PC-9 (cell line): ENCODE data around the gene DGAT2L6. TPM values are rescaled to one million over a fixed set of nuclear protein-coding genes. Genes with fewer than 3 reads are reported as not detected.
"Not testable (repeated sequence)": the region's sequence is repeated elsewhere in the genome, so short reads cannot be mapped to it uniquely, and the experiment has no call there.

ENCODE experiments used
- BruUV-seq: library from RNA; stranded (reverse); fragments of 400-500 nt; replicated peaks from 2 replicates; lab custom pipeline; 2021; lab: Mats Ljungman, UMichigan
- CTCF ChIA-PET: fragments of 300-600 bp; sonication (Branson Sonifier 250); formaldehyde crosslinking; loops from one replicate; lab custom pipeline; 2022; ENCODE audit warnings: antibody characterized with exemption; lab: Charles Lee
- POLR2A ChIA-PET: fragments of 300-600 bp; sonication (Branson Sonifier 250); formaldehyde crosslinking; loops from one replicate; lab custom pipeline; 2022; ENCODE audit warnings: antibody characterized with exemption; ENCODE audit not compliant: unreplicated experiment; lab: Charles Lee
- DNase-seq, 2 experiments: peaks; one replicate each; pipeline versions ENCODE4 v3.0.0 to v3.0.0-alpha.2; 2015 to 2022; ENCODE audit warnings: mixed read lengths in 1 of 2
- H2AFZ ChIP-seq: fragments of 200-600 bp; sonication (generic); 2 replicates; pipeline ENCODE4 v1.8.1; 2017; ENCODE audit warnings: antibody characterized with exemption
- H3F3A ChIP-seq: fragments of 200-600 bp; sonication (generic); 2 replicates; pipeline ENCODE4 v1.8.1; 2017; ENCODE audit warnings: antibody characterized with exemption, mild to moderate bottlenecking, low read depth; ENCODE audit not compliant: insufficient read depth
- H3K27ac ChIP-seq: fragments of 200-600 bp; sonication (generic); 2 replicates; pipeline ENCODE4 v1.6.1; 2016; ENCODE audit warnings: mixed run types
- H3K27me3 ChIP-seq: fragments of 200-600 bp; sonication (generic); 2 replicates; pipeline ENCODE4 v1.6.1; 2016; ENCODE audit warnings: low read depth, mixed run types; ENCODE audit not compliant: insufficient read depth
- H3K36me3 ChIP-seq: fragments of 200-600 bp; sonication (generic); 2 replicates; pipeline ENCODE4 v1.6.1; 2016; ENCODE audit warnings: low read depth, mixed run types
- H3K4me1 ChIP-seq: fragments of 200-600 bp; sonication (generic); replicated peaks from 2 replicates; pipeline ENCODE4 v1.6.1; 2016; ENCODE audit warnings: mixed run types; ENCODE audit not compliant: insufficient read depth
- H3K4me2 ChIP-seq: fragments of 200-600 bp; sonication (generic); 2 replicates; pipeline ENCODE4 v1.6.1; 2017; ENCODE audit warnings: mixed run types
- H3K4me3 ChIP-seq: fragments of 200-600 bp; sonication (generic); 2 replicates; pipeline ENCODE4 v1.6.1; 2016; ENCODE audit warnings: mixed run types
- H3K79me2 ChIP-seq: fragments of 200-600 bp; sonication (generic); 2 replicates; pipeline ENCODE4 v1.6.1; 2017; ENCODE audit warnings: low read depth, mixed run types
- H3K9me2 ChIP-seq: fragments of 200-600 bp; sonication (generic); 2 replicates; pipeline ENCODE4 v1.8.1; 2017; ENCODE audit warnings: mild to moderate bottlenecking; ENCODE audit not compliant: insufficient read depth
- H3K9me3 ChIP-seq: fragments of 200-600 bp; sonication (generic); 2 replicates; pipeline ENCODE4 v1.8.1; 2016; ENCODE audit warnings: low read depth; ENCODE audit not compliant: insufficient read depth
- H4K20me1 ChIP-seq: fragments of 200-600 bp; sonication (generic); 2 replicates; pipeline ENCODE4 v1.8.1; 2017; ENCODE audit not compliant: insufficient read depth
- EZH2 ChIP-seq: fragments of 200-600 bp; sonication (generic); IDR thresholded peaks from 2 replicates; pipeline ENCODE4 v1.8.0; 2017; ENCODE audit warnings: antibody characterized with exemption, low read depth
- intact Hi-C: fragments of 100-400 bp; cut with micrococcal nuclease; formaldehyde crosslinking; loops from one replicate; pipeline ENCODE4 v1.10.0; 2022; ENCODE audit not compliant: unreplicated experiment
- total RNA-seq: library from RNA; stranded (reverse); gene quantifications from 2 replicates; pipeline ENCODE4 v1.2.3, GENCODE V29; 2021
- TF ChIP-seq, protein P1 (sequence below): fragments of 200-600 bp; sonication (generic); conservative IDR thresholded peaks from 2 replicates; pipeline ENCODE4 v1.6.1; 2017; ENCODE audit warnings: mixed run types, antibody characterized with exemption, mild to moderate bottlenecking, moderate library complexity

Gene DGAT2L6
- total RNA-seq, 1 experiment from 2014 or later, result not detected

DNA sequence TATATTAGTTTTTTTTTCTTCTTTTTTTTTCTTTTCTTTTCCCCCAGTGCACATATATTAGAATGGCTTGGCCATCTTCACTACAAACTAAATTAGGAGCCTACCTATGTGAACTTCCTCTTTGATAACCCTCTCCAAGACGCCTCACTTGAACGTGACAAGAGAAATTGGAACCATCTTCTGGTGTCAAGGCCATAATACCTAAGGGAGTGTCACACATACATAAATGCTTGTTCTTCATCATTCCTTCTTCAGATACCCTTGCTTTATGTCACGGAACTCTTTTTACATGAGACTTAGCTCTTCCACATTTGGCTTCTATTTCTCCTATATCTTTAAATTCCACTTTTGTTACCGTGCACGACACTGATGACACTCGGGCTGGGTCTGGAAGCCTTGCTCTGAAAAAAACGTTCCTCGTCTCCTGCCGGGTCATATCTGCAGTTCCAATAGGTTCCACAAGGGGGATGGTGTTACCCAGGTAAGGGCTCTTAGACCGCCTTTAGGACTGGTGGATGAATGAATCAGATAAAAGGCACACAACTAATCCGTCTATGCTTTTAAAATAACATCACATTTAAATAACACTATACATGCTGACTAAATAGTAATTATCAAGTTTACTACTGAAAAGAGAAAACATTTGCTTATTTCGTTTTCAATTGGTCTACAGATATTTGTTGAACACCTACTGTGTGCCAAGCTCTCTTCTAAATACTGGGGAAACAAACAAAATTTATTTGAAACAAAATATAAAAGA lies 19.9 kb downstream of the DGAT2L6 start:
- no peak overlapping the region for H2AFZ ChIP-seq
- H3K4me2 ChIP-seq, result peak overlapping the region; percentile 7; the same call in 1 of the 2 replicates
- no peaks in the 10 kb centered on the region for H3K27me3 ChIP-seq
- H3K27ac ChIP-seq, result no peak overlapping the region
- no peaks in the 10 kb centered on the region for H3K4me1 ChIP-seq
- H3K9me2 ChIP-seq, result no peaks in the 10 kb centered on the region
- H3K4me3 ChIP-seq, result no peak overlapping the region
- H3K36me3 ChIP-seq, result no peaks in the 10 kb centered on the region
- TF ChIP-seq EZH2, result no peak
- TF ChIP-seq, protein P1, sequence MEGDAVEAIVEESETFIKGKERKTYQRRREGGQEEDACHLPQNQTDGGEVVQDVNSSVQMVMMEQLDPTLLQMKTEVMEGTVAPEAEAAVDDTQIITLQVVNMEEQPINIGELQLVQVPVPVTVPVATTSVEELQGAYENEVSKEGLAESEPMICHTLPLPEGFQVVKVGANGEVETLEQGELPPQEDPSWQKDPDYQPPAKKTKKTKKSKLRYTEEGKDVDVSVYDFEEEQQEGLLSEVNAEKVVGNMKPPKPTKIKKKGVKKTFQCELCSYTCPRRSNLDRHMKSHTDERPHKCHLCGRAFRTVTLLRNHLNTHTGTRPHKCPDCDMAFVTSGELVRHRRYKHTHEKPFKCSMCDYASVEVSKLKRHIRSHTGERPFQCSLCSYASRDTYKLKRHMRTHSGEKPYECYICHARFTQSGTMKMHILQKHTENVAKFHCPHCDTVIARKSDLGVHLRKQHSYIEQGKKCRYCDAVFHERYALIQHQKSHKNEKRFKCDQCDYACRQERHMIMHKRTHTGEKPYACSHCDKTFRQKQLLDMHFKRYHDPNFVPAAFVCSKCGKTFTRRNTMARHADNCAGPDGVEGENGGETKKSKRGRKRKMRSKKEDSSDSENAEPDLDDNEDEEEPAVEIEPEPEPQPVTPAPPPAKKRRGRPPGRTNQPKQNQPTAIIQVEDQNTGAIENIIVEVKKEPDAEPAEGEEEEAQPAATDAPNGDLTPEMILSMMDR, result peak; percentile 78
- H3K9me3 ChIP-seq, result no peaks in the 10 kb centered on the region; the same call in 1 of the 2 replicates
- ChIA-PET POLR2A (interaction anchor here (0.6 kb wide), 1 partner anchor 468 kb away, joined by 4 read pairs; no protein-coding TSS in a partner anchor), CTCF (no interaction called here)
- intact Hi-C loops, result loop anchor here (1.0 kb wide), 1 partner anchor 66 kb away; no protein-coding TSS in a partner anchor
- H4K20me1 ChIP-seq, result no peaks in the 10 kb centered on the region
- BruUV-seq, result no TSS peak
- H3K79me2 ChIP-seq, result no peaks in the 10 kb centered on the region
- no peaks in the 10 kb centered on the region for H3F3A ChIP-seq
- peak; percentile 50 to 54 for DNase-seq

DNA sequence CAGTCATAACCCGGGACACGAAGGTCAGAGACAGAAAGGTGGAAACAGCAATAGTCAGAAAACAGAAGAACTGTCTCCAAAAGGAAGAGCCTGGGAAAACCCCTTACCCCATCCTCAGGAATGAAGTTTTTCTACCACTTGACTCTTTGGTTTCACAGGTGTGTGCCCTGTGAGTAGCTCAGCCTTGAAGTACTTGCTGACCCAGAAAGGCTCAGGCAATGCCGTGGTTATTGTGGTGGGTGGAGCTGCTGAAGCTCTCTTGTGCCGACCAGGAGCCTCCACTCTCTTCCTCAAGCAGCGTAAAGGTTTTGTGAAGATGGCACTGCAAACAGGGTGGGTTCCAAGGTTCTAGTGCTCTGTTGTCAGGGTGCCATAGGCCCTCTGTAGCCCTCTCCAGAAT lies 24.4 kb downstream of the DGAT2L6 start:
- 0 out of 2 replicates have a peak, but pooled peaks cover 4% of the 10 kb centered on the region for H3K27me3 ChIP-seq
- POLR2A ChIA-PET, result no interaction called here
- no peak overlapping the region for H2AFZ ChIP-seq
- no peaks in the 10 kb centered on the region for H3K79me2 ChIP-seq
- intact Hi-C loops, result no loop called here
- no peak for DNase-seq
- no peaks in the 10 kb centered on the region for H4K20me1 ChIP-seq
- CTCF ChIA-PET, result no interaction called here
- BruUV-seq, result no TSS peak
- no peak overlapping the region for H3K27ac ChIP-seq
- H3K4me1 ChIP-seq, result no peaks in the 10 kb centered on the region
- H3K9me3 ChIP-seq, result no peaks in the 10 kb centered on the region
- H3K9me2 ChIP-seq, result no peaks in the 10 kb centered on the region
- no peaks in the 10 kb centered on the region for H3F3A ChIP-seq
- TF ChIP-seq, protein P1, result no peak
- no peak for TF ChIP-seq EZH2
- no peaks in the 10 kb centered on the region for H3K36me3 ChIP-seq
- no peak overlapping the region for H3K4me3 ChIP-seq
- no peak overlapping the region for H3K4me2 ChIP-seq

DNA sequence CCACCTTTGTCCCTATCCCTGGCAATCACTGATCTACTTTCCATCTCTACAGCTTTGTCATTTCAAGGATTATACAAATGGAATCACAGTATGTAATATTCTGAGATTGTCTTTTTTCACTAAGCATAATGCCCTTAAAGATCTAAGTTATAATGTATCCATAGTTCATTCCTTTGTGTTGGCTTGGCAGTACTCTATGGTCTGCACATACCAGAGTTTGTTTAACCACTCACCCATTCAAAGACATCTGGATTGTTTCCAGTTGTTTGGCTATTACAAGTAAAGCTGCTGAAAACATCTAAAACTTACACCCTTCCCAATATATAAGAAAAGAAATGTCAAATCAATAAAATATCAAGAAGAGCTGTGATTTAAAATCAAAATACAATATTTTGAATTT lies 31.2 kb downstream of the DGAT2L6 start:
- Histone ChIP-seq H3K27ac (no peak overlapping the region), H3K4me3 (no peak overlapping the region), H3K36me3 (no peaks in the 10 kb centered on the region), H3K9me3 (no peaks in the 10 kb centered on the region), H3K27me3 (peaks cover 4% of the 10 kb centered on the region; the same call in 1 of the 2 replicates), H3F3A (no peaks in the 10 kb centered on the region), H3K79me2 (no peaks in the 10 kb centered on the region), H3K9me2 (no peaks in the 10 kb centered on the region), H3K4me2 (no peak overlapping the region), H3K4me1 (no peaks in the 10 kb centered on the region), H4K20me1 (no peaks in the 10 kb centered on the region), H2AFZ (no peak overlapping the region)
- no peak for DNase-seq
- CTCF ChIA-PET, result no interaction called here
- intact Hi-C loops, result no loop called here
- POLR2A ChIA-PET, result no interaction called here
- TF ChIP-seq, protein P1, result no peak
- no peak for TF ChIP-seq EZH2
- BruUV-seq, result no TSS peak

DNA sequence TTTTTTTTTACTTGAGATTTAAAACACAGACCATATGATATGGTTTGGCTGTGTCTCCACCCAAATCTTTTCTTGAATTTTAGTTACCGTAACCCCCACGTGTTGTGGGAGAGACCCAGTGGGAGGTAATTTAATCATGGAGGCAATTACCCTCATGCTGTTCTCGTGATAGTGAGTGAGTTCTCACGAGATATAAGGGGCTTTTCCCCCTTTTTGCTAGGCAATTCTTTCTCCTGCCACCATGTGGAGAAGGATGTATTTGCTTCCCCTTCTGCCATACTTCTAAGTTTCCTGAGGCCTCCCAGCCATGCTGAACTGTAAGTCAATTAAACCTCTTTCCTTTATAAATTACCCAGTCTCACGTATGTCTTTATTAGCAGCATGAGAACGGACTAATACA lies 32.3 kb downstream of the DGAT2L6 start:
- DNase-seq, H3K4me1 ChIP-seq, H3F3A ChIP-seq, H3K9me3 ChIP-seq, H3K4me3 ChIP-seq, H3K27ac ChIP-seq, H3K36me3 ChIP-seq, H4K20me1 ChIP-seq, H2AFZ ChIP-seq, H3K79me2 ChIP-seq, H3K9me2 ChIP-seq, H3K4me2 ChIP-seq, intact Hi-C loops, BruUV-seq, H3K27me3 ChIP-seq, POLR2A ChIA-PET, CTCF ChIA-PET: not testable (repeated sequence)
